Activated CD4-positive, CD25-positive, alpha-beta regulatory T cell treated with anti-CD3 and anti-CD28 coated beads, Interleukin-2, amount 50 U/mL, for 24 hours (primary cell): ENCODE data around the gene PRR33.
A peak's percentile ranks its signal among the peaks of the same experiment; 100 is the strongest.
"Not testable (repeated sequence)": the region's sequence is repeated elsewhere in the genome, so short reads cannot be mapped to it uniquely, and the experiment has no call there.

Experiments used
- ATAC-seq, 2 donors: fragments of 150-1000 bp; cut with Tn5 transposase; one replicate each; pipeline ENCODE4 v1.10.0; 2021; ENCODE audit warnings: mild to moderate bottlenecking in 1 of 2, moderate library complexity in 1 of 2

The PRR33 gene

DNA sequence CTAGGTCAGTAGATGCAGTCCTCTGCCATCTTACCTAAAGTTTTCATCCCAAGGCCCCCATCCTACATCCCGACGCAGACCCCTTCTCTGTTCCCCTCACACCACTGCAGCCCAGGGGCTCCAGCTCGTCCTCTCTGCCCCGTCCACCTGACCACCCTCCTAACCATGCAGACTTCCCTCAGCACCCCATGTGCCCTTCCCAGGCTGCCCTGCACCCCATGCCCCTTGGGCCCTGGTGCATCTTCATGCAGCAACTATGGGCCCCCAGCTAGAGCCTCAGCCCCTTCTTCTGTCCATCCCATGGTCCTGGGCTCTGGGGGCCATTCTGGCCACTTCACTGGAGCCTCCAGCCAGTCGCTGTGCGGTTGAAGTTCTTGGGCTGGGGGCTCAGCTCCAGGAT is 2.9 kb downstream of the PRR33 start:
- ATAC-seq, result no peak

DNA sequence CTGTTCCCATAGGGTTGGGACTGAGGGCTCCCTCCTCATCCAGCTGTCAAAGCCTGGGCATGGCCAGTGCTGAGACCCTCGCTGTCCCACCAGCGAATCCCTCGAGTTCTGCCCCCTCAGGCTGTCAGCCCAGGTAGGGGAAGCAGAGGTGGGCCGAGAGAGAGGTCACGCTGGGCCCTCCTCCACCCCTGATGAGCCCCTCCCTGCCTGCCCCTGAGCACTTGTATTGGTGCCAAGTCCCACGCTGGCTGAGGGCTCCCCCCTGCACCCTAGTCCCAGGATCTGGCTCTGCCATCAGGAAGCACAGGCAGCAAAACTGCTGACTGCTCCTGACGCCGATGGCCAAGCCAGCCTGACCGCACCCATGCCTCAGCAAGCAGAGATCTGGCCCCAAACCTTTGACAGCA is 3.3 kb downstream of the PRR33 start:
- ATAC-seq, result no peak

DNA sequence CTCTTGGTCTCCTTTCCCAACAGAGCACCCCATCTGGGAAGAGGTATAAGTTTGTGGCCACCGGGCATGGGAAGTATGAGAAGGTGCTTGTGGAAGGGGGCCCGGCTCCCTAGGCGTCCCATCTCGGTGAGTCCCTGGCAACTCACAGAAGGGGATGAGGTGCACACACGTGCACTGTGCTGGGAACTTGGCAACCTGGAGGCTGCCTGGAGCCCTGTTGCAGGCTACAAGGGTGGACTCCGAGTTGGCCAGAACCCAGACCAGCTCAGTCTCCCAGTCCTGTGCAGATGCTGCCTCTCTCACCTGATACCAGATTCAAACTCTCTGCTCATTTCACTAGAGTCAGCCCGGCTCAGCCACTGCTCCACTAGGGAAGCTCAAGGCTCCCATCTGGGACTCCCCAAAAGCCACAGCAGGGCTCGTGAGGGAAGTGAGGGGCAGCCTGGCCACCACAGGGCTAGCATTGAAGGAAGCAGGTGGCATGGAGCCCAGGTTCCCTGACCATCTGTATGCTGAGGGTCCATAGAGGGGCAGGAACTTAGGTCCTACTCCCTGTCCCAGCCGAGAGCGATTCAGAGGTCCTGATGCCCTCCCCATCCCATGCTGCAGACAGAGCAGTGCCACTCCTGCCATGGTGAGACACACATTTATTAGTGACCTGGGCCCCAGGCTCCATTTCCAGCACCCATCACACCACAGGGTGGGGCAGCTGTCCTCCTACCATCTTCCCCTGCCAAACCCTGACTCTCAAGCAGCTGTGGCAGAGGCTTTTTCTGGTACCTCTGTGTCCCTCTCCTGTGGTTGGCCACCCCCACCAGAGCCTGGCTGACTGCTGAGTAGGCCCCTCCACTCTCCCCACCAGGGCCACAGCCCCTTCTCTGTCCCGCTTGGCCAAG is 4.0 kb downstream of the PRR33 start:
- ATAC-seq, result no peak

DNA sequence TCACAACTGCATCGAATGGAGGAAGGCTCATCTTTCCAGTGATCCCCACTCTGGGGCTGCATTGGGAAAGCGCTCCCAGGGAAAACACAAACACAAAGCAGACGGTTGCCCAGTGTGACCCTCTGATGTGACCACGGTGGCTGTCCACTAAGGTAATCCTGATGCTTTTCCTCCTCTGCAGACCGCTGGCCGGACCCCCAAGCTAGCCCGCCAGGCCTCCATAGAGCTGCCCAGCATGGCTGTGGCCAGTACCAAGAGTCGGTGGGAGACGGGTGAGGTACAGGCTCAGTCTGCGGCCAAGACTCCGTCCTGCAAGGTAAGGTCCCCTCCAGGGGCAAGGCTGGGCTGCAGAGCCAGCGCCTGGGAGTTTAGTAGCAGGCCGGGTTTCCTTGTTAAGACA is 5.1 kb downstream of the PRR33 start:
- ATAC-seq, result not testable (repeated sequence)

DNA sequence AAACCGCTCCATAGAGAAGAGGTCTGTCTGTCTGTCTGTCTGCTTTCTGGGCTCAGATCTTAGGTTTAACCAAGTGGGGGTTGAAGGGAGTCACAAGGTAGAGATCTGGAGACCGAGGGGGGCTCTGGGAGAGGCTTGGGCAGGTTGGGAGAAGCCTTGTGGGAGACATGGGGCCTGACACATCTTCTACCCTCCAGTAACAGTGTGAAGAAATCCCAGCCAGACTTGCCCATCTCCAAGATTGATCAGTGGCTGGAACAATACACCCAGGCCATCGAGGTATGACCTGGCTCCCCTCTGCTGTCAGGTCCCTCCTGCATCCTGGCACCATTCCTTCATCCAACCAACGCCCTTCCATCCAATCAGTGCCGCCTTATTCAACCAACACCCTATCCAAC is 7.4 kb downstream of the PRR33 start:
- ATAC-seq, result no peak

DNA sequence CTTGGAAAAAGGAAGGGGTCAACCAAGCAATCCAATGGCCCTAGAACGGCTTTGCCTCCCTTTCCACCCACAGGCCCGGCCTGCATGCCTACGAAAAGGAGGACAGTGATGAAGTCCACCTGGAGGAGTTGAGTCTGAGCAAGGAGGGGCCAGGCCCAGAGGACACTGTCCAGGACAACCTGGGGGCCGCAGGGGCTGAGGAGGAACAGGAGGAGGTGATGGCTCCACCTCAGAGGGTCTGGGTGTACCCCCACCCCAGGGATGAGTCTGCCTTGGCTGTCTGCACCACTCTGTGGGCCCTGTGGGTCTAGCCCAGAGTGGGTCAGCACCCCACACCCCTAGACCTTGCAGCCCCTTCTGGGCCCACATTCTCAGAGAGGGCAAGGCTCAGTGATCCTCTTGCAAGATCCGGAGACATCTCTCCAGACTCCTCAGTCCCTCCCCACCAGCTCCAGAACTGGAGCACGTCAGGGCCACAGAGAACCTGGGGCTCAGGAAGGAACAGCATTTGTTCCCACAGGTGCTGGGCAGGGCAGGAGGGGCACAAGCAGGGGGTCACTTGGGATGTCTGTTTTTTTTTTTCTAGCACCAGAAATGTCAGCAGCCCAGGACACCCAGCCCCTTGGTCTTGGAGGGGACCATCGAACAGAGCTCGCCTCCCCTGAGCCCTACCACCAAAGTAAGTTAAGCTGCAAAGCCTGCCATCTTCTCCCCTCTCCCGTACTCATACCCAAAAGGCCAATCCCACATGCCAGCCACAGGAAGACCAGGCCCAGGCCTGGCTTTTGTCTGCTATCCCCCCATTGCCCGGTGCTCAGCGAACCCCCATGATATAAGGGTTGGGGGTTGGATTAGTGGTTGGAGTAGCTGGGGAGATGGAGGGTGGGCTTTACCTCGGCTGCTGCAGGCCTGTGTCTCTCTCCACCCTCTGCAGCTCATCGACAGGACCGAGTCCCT is 8.1 kb downstream of the PRR33 start:
- no peak for ATAC-seq

DNA sequence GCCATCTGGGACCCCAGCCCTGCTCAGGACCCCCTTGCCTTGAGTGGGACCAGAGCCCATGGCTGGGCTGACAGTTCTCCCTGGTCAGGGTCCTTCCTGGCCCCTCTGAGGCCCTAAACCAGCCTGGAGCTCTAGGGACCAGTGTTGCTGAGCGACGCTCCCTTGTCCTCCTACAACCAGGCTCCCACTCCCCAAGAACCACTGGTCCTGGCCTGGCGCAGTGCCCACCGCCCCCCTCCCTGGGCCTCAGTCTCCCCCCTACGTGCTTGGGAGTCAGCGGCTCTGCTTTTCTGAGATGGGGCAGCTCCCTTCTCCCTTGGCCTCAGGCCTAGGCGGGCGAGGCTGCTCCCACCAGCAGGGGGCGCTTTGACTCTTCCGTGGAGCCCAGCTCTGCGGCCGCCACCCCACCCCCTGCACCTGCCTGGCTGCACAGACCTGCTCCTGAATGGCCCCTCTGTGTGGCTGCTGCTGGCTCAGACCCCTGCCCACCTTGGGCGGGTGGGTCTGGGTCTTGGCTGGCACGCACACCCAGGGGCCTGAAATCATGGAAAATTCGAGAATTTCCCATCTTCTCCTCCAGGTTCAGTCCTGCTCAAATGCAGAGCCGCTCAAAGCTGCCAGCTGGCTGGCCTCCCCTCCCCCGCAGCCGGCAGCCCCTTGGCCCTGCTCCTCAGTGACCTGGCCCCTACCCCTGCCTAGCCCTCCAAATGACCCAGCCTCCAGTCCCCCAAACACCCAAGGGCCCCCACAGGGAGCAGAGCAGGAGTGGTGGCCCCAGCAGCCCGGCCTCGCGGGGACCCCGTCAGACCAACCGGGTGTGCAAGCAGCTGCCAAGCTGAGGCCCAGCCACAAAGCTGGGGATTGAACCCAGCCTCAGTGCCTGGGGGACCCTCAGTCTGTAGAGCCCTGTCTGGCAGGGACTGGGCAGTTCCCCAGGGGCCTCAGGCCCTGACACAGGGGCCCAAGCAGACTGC is 9.1 kb downstream of the PRR33 start:
- ATAC-seq, result peak; percentile 87 to 89

DNA sequence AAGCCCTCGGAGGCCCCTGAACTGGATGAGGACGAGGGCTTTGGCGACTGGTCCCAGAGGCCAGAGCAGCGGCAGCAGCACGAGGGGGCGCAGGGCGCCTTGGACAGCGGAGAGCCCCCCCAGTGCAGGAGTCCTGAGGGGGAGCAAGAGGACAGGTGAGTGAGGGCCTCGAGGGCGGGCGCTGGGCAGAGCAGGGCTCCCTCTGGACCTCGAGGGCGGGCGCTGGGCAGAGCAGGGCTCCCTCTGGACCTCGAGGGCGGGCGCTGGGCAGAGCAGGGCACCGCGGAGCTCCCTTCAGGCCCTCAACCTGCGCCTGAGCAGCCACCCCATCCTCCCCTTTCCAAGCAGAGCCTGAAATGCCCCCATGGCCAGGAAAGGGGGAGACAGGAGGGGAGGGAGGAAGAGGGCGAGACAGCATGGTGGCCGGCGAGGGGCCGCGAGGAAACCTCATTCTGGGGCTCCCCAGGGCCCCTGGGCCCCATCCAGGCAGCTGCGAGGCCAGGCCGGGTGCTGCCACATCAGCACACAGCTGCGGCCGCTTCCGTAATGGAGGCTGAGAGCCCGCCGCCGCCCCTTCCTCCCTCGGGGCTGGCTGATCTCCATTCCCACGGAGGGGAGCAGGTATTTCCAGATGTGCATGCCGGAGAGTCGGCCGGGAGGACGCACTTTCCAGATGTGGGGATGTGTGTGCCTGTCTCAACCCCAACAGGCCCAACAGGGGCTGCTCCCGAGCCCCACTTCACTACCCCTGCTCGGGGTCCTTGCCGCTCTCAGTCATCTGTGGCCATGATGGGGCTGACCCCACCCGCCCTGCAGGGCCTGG is 10.0 kb downstream of the PRR33 start:
- no peak for ATAC-seq

DNA sequence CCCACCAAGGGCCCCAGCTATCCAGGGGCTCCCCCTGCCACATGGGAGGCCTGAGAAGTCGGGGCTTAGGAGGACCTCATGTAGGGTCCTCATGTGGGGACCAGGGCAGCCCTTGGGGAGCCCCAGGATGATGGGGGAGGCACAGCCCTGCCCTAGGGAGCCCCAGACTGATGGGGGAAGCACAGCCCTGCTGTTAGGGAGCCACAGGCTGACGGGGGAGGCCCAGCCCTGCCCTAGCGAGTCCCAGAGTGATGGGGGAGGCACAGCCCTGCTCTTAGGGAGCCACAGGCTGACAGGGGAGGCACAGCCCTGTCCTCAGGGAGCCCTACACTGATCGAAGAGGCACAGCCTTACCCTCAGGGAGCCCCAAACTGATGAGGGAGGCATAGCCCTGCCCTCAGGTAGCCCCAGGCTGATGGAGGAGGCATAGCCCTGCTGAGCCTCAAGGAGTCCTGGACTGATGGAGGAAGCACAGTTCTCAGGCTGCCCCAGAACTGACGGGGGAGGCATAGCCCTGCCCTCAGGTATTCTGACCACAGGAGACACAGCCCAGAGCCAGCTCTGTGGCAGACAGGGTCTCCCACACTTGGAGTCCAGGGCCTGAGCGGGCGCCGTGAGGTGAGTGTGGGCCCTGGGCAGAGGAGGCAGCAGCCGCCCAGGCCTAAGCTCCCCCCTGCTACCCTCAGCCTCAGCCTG is 10.8 kb downstream of the PRR33 start:
- ATAC-seq, result no peak

DNA sequence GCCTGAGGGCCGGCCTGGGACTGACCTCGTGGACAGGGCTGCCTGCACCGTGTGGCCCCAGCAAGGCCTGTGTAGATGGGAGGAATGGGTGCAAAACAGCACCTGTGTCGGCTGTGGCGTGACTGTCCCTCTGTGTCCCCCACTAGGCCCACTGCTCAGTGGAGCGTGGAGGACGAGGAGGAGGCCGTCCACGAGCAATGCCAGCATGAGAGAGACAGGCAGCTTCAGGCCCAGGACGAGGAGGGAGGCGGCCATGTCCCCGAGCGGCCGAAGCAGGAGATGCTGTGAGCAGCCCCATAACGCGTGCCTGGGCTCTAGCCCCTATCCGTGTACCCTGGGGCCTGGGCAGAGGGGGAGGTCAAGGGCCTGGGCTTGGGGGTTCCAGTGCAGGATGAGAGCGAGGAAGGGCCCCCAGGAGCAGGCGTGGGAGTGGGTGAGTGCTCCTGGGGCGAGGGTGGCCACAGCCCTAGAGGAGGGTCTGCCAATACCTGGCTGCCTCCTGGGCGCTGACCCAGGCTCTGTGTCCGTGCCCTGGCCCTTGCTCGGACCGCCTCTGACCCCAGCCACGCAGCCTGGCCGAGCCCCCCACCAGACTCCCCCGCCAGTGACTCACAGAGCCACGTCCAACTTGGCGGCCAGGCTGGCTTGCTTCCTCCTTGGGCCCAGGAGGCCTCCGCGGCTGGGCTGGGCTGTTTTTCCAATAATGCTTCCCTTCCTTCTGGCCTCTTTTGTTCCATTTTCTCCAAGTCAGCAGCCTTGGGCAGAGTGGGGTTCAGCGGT is 11.6 kb downstream of the PRR33 start:
- no peak for ATAC-seq

DNA sequence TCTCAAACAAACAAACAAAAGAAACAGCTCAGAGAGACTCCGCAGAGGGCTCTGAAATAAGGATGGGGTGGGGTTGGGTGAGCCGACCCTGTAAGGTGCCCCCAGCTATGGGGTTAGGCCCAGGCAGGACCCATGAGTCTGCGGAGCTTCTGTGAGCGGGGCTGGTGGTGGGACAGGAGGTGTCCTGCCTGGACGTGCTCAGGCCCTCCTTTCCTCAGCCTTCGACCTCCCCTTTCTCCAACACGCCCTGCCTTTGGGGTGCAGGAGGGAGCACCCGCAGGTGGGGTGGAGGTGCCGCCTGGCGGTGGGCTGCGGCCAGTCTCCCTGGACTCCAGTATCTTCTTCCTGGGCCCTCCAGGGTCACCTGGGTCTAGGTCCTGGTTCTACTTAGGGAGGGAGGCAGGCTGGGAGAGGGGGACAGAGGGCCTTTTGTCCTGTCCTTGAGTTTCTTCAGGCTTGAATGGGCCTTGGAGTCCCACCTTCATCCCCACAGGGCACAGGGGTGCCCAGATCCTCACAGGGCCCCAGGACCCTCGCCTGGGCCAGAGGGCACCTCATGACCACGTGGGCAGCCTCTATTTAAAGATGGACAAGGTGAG is 12.3 kb downstream of the PRR33 start:
- no peak for ATAC-seq

DNA sequence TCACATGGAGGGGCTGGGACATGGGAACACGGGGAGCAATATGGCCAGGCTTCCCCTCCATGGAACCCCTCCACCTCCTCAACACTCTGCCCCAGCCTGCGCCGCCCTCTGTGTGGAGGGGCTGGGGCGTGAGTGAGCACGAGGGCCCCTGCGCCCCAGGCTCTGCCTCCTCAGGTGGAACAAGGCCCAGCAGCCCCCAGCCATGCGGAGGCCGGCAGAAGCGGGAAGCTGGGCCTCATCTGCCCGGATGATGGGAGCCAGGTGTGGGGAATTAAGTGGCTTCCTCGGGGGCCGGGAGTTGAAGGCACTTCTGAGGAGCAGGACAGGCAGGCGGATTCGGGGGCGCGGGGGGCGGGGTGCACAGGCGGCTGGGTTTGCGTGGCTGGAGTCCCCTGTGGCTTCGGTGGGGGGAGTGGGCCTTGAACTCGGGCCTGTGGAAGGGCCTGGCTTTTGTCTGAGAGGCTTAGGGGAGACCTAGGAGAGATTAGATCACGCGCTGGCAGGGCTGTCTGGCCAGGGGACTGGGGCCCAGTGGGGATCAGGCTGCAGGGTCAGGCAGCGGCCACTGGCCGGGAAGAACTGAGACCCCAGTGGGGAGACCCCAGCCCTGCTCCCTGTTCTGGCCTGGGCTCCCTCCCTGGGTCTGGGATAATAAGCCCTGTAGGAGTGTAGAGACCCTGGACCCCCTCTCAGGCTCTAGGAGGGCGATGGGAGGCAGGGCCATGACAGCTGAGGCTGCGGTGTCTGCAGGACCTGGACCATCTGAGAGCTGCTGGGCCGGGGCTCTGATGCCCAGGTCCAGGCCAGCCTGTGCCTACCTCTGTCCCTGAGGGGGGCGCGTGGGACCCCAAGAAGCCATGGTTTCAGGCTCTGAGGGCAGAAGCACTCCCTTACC is 13.3 kb downstream of the PRR33 start:
- ATAC-seq, result no peak

DNA sequence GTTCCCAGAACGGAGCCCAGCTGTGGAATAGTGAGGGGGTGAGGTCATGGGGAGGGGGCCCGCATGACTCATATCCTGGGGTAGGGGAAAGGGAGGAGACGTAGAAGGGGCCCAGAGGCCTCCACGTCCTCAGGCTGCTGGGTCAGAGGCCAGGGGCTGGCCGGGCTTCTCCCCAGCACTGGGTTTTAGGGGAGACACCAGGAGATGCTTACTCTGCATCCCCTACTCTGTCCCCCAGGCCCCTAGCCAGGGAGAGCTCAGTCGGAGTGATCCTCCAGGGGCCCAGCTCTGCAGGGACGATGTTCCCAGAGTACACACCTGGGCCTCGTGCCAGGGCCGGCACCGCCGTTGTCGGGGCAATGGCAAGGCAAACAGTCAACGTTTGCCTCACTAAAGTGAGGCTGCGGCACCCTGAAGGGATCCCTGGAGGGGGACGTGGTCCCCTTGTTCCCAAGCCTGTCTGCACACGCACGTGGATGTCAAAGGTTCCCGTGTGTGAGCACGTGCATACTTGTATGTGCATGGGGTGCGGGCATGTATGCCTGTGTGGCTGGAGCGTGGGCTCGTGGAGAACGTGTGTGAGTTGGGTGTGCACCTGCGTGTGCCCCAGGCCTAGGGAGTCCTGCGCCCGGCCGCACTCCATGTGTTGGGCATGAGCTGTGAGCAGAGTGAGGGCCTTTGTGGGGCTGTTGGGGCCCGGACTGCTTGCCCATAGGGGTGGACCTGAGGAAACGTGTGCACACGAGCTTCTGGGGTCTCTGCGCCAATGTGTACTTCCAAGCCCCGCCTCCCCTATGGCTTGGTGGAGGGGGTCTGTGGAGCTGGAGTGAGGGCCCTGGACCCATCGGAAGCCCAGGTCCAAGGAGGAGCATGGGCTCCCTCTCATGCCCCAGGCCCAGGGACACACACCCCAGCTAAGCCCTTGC is 14.2 kb downstream of the PRR33 start:
- ATAC-seq, result no peak

DNA sequence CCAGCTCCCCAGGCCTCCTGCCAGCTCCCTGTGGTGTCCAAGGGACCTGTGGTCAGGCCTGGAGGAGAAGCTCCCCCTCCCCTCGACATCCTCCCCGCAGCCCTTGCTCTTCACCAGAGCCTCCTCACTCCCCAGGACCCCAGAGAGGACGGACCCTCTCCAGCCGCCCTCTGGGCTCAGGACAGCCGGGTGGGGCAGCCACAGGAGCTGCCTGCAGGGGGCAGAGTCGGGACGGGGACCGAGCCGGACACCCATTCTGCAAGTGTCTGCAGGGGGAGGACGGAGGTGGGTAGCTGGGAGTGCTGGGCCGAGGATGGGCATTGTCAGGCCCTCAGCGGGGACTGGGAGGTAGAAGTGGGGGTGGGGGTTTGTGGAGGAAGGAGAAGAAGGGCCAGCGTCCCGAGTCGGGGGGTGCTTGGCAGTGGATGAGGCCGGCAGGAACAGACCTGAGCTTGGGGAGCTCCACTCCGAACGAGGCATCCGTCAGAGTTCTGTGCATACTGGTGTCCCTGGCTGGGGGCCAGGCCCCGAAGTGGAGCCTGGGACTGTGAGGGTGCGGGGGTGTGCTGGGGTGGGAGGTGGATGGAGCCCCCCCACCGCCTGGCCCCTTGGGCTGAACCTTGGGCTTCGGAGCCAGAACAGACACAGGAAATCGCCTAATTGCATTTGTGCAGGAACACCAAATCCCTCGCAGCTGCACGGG is 15.2 kb downstream of the PRR33 start:
- no peak for ATAC-seq

DNA sequence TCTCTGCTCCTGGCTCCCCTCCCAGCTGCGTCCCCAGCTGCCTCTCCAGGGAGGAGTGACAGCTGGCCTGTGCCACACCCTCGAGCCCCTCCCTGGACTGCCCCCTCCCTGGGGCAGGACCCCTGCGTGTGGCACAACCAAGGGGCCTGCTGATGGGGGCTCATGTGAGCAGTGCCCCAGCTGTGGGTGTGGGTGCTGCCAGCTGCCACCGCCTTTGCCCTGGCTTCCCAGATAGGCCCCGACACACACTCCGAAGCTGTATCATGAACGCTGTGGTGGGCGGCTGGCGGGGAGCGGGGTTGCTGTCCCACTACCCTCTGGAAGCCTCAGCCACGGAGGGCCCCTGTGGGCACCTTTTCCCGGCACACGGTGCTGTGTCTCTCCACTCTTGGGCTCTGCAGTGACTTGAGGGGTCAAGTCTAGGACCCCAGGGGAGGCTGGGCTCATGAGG is 15.8 kb downstream of the PRR33 start:
- not testable (repeated sequence) for ATAC-seq

DNA sequence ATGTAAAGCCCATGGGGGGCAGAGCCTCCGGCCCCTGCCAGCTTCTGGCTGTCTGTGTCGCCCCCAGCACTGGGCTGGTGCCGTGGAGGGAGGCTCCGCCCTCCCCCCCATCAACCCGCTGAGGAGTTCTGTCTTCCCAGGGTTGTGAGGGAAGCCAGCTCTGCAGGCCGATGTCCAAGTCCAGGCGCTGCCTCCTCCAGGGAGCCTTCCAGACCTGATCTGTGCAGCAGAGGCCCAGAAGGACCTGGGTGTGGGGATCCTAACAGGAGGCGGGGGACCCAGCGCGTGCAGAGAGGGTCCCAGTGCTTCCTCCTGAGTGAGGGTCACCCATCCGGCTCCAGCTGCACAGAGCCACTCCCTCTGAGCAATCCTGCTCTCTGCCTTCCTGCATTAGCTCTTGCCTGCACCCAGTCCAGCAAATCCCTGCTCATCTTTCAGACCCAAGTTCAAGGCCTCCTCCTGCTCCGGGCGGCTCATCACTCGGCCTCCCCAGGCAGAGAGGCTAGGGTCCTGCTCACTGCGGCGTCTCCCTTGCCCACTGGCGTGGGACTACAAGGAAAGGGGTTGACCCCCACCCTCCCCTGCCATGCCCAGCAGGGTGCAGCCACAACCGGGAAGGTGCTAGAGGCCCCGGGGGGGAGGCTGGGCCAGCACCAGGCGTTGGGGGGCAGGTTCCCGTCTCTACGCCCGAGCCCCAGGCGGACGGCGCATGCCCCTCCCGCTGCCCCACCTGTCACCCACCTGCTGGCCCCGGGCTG is 16.4 kb downstream of the PRR33 start:
- ATAC-seq, result no peak
